GM12878 (cell line): ENCODE data around the gene SMPD1. TPM values are rescaled to one million over a fixed set of nuclear protein-coding genes. Genes with fewer than 3 reads are reported as not detected.

Source experiments
- ATAC-seq: fragments of 200-7000 bp; cut with Tn5 transposase; 3 replicates; pipeline ENCODE4 v1.9.1; 2020; ENCODE audit warnings: mild to moderate bottlenecking, moderate library complexity
- BruUV-seq: library from RNA; stranded (reverse); fragments of 400-500 nt; replicated peaks from 2 replicates; lab custom pipeline; 2021; lab: Mats Ljungman, UMichigan
- CTCF ChIA-PET: fragments of 300-600 bp; sonication (Branson Sonifier 250); formaldehyde crosslinking; extraction: SDS; loops from one replicate; lab custom pipeline; 2021; ENCODE audit warnings: inconsistent platforms; lab: Yijun Ruan, JAX
- POLR2A ChIA-PET: fragments of 350-600 bp; formaldehyde crosslinking; extraction: SDS; loops from one replicate; lab custom pipeline; 2021; ENCODE audit warnings: inconsistent platforms; lab: Charles Lee
- RAD21 ChIA-PET: fragments of 300-600 bp; sonication (Branson Sonifier 250); formaldehyde crosslinking; loops from one replicate; lab custom pipeline; 2023; ENCODE audit warnings: antibody characterized with exemption; ENCODE audit not compliant: unreplicated experiment; lab: Charles Lee
- SMC1A ChIA-PET: fragments of 300-600 bp; sonication (Branson Sonifier 250); formaldehyde crosslinking; loops from one replicate; lab custom pipeline; 2023; ENCODE audit not compliant: unreplicated experiment, uncharacterized antibody; lab: Charles Lee
- DNase-seq: peaks from one replicate; pipeline ENCODE4 v3.0.0-alpha.2; 2011; ENCODE audit warnings: low read depth, low spot score
- FAIRE-seq: peaks from 3 replicates; lab custom pipeline; 2011; peaks lifted over from hg19 to GRCh38; lab: Jason Lieb, UNC
- H2AFZ ChIP-seq: 2 replicates; pipeline ENCODE4 v1.6.0; 2011; ENCODE audit warnings: low read depth, low read length, control low read depth; ENCODE audit not compliant: control insufficient read depth
- H3K27ac ChIP-seq: 2 replicates; pipeline ENCODE4 v1.5.1; 2011; ENCODE audit warnings: control low read depth; ENCODE audit not compliant: control insufficient read depth, insufficient read depth
- H3K27me3 ChIP-seq, 2 experiments: replicated peaks in 1 of 2; 2 replicates each; pipeline versions ENCODE4 v1.6.0 to v1.6.1; 2011; ENCODE audit warnings: low read length in 1 of 2; ENCODE audit not compliant: control insufficient read depth in 2 of 2, insufficient read depth in 2 of 2
- H3K36me3 ChIP-seq, 2 experiments: 2 replicates each; pipeline ENCODE4 v1.5.1; 2011; ENCODE audit warnings: low read length in 1 of 2; ENCODE audit not compliant: control insufficient read depth in 2 of 2, insufficient read depth in 2 of 2
- H3K4me1 ChIP-seq: 2 replicates; pipeline ENCODE4 v1.6.1; 2011; ENCODE audit warnings: mild to moderate bottlenecking, low read length, moderate library complexity, mixed read lengths; ENCODE audit not compliant: control insufficient read depth, insufficient read depth
- H3K4me2 ChIP-seq: 2 replicates; pipeline ENCODE4 v1.6.0; 2011; ENCODE audit warnings: control low read depth; ENCODE audit not compliant: control insufficient read depth, insufficient read depth
- H3K4me3 ChIP-seq: fragments of 200-600 bp; sonication (generic); 2 replicates; pipeline ENCODE4 v1.5.1; 2016
- H3K79me2 ChIP-seq: 2 replicates; pipeline ENCODE4 v1.6.0; 2011; ENCODE audit warnings: low read length; ENCODE audit not compliant: control insufficient read depth, insufficient read depth
- H3K9ac ChIP-seq: 2 replicates; pipeline ENCODE4 v1.8.0; 2011; ENCODE audit warnings: low read length, control low read depth, mixed read lengths; ENCODE audit not compliant: control insufficient read depth, insufficient read depth
- H3K9me3 ChIP-seq: replicated peaks from 3 replicates; pipeline ENCODE4 v1.5.1; 2011; ENCODE audit warnings: mild to moderate bottlenecking, low read length; ENCODE audit not compliant: control insufficient read depth, insufficient read depth
- H4K20me1 ChIP-seq: 2 replicates; pipeline ENCODE4 v1.6.0; 2011; ENCODE audit not compliant: control insufficient read depth, insufficient read depth
- RAD21 ChIP-seq: IDR thresholded peaks from 2 replicates; pipeline ENCODE4 v1.6.1; 2011; ENCODE audit warnings: mild to moderate bottlenecking, low read depth, low read length, moderate library complexity; ENCODE audit not compliant: insufficient read depth
- ZBTB40 ChIP-seq: fragments of 450-650 bp; IDR thresholded peaks from 2 replicates; pipeline ENCODE4 v1.6.1; 2016; ENCODE audit warnings: mild to moderate bottlenecking, moderate library complexity, borderline replicate concordance
- WGBS: methylation state at CpG from one replicate; pipeline ENCODE4 v1.1.6; 2016; ENCODE audit warnings: low lambda C conversion rate; ENCODE audit not compliant: insufficient replicate concordance, insufficient coverage; ENCODE audit errors: missing lambda C conversion rate; 5-methylcytosine and 5-hydroxymethylcytosine counted together
- in situ Hi-C: fragments of 300-500 bp; cut with MboI; formaldehyde crosslinking; loops from 9 replicates; pipeline ENCODE4 v1.14.3; 2018; ENCODE audit warnings: mixed read lengths
- intact Hi-C: fragments of 100-400 bp; cut with micrococcal nuclease; formaldehyde crosslinking; loops from one replicate; pipeline ENCODE4 v1.14.2; 2022; ENCODE audit not compliant: unreplicated experiment
- polyA plus RNA-seq, 11 experiments: library from polyadenylated mRNA; depleted of rRNA in 4 of 11; unstranded in 6 of 11; stranded (reverse) in 5 of 11; fragments of >200 nt; fragmentation: Nextera tagmentation in 4 of 11; fragmentation: Illumina TruSeq in 1 of 11; extraction: Ambion mirVana in 4 of 11; extraction: Trizol in 1 of 11; gene quantifications; 1 replicate in 1 of 11; 2 replicates in 10 of 11; pipeline versions ENCODE4 v1.2.1 to v1.2.3, GENCODE V29; 2011 to 2016; ENCODE audit warnings: inconsistent platforms in 2 of 11, missing spikeins in 2 of 11, low read depth in 1 of 11
- total RNA-seq, 4 experiments: library from RNA; depleted of rRNA in 3 of 4; stranded (reverse); fragments of >200 nt in 3 of 4; fragmentation: Illumina TruSeq in 1 of 4; extraction: Trizol in 1 of 4; gene quantifications; 2 replicates each; pipeline versions ENCODE4 v1.2.1 to v1.2.3, GENCODE V29; 2013 to 2021

Gene SMPD1
- total and polyA plus RNA-seq, 10 of the 15 experiments (the other 5 are each of a cell fraction or from before 2014, with no cell fraction given) = 1.4 to 13.7 (median 6.2) TPM

- no peak for TF ChIP-seq ZBTB40
Observed at GRCh38 chr11:6387811-6388599, 2.3 kb upstream of the SMPD1 start (continued).

DNA sequence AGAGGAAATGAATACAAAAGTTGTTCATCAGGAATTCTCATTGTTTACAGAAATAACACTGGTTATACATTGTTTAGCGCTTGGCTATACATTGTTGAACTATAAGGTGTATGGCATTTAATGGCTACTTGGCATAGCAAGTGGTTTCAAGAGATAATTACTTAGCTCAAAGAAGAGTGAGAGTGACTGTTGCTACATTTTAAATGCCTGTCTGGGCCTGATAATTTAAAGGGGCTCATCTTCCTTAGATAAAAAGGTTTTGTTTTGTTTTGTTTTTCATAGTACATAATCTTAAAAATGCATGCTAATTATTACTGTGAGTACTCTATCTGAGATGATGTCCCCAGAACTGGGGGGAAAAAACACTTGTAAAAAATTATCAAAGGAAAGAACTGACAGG lies 1.5 kb upstream of the SMPD1 start:
- H3K9me3 ChIP-seq = no peaks in the 10 kb centered on the region
- no peak for DNase-seq
- intact Hi-C loops (loop anchor here (10.0 kb wide), 1 partner anchor 216 kb away; the partner anchor contains the start of genes ILK and RRP8), in situ Hi-C loops (loop anchor here (10.0 kb wide), 1 partner anchor 286 kb away; no protein-coding TSS in a partner anchor)
- H3K27me3 ChIP-seq = no peaks in the 10 kb centered on the region
- H3K9ac ChIP-seq = no peak overlapping the region
- no peak overlapping the region for H3K4me2 ChIP-seq
- no peak for FAIRE-seq
- no peaks in the 10 kb centered on the region for H3K79me2 ChIP-seq
- no peak overlapping the region for H3K4me3 ChIP-seq
- ChIA-PET SMC1A (interaction anchor here (0.7 to 2.7 kb wide), 5 partner anchors 10 to 56 kb away, joined by 3 to 25 read pairs (median 3); no protein-coding TSS in a partner anchor), POLR2A (interaction anchor here (1.1 to 3.6 kb wide), 3 partner anchors 9 to 93 kb away, joined by 5 to 21 read pairs (median 9); partner anchors contain the start of genes ARFIP2 and TIMM10B), RAD21 (interaction anchor here (1.2 to 2.0 kb wide), 2 partner anchors 10 to 117 kb away, joined by 3 to 12 read pairs; no protein-coding TSS in a partner anchor), CTCF (interaction anchor here (1.2 to 4.2 kb wide), 5 partner anchors 10 to 116 kb away, joined by 3 to 44 read pairs (median 14); no protein-coding TSS in a partner anchor)
- BruUV-seq = no TSS peak
- H2AFZ ChIP-seq = no peak overlapping the region
- H4K20me1 ChIP-seq = no peaks in the 10 kb centered on the region
- peaks cover 6% of the 10 kb centered on the region for H3K4me1 ChIP-seq
- ATAC-seq = no peak
- 100% methylated on average over 1 of the region's 1 CpG for WGBS
- no peak overlapping the region for H3K27ac ChIP-seq
- H3K36me3 ChIP-seq = no peaks in the 10 kb centered on the region
- TF ChIP-seq RAD21 = no peak
